NCI-H82 treated with DMSO at 0.1 percent for 48 hours (cell line): ENCODE data around the gene SH3RF2.
"Not testable (repeated sequence)": the region's sequence is repeated elsewhere in the genome, so short reads cannot be mapped to it uniquely, and the experiment has no call there.

Source experiments
- DNase-seq: peaks from one replicate; lab custom pipeline; 2025; ENCODE audit not compliant: unreplicated experiment; lab: John Stamatoyannopoulos, UW

Gene SH3RF2

GRCh38 chr5:146005264-146005663, 68.9 kb downstream of the SH3RF2 start:
- DNase-seq: no peak

GRCh38 chr5:146005723-146006122, 69.3 kb downstream of the SH3RF2 start:
- DNase-seq: no peak

GRCh38 chr5:146006470-146007190, 70.3 kb downstream of the SH3RF2 start:
- no peak for DNase-seq

GRCh38 chr5:146007270-146007669, 70.9 kb downstream of the SH3RF2 start:
- DNase-seq: no peak

GRCh38 chr5:146007989-146008388, 71.6 kb downstream of the SH3RF2 start:
- DNase-seq: no peak

- no peak for DNase-seq
Observed at GRCh38 chr5:146009020-146009419, 72.6 kb downstream of the SH3RF2 start.

GRCh38 chr5:146010447-146010846, 74.1 kb downstream of the SH3RF2 start:
- not testable (repeated sequence) for DNase-seq

- DNase-seq: no peak
Observed at GRCh38 chr5:146013761-146014160, 77.4 kb downstream of the SH3RF2 start.

- DNase-seq: peak; percentile 54
Observed at GRCh38 chr5:146015001-146015400, 78.6 kb downstream of the SH3RF2 start.

GRCh38 chr5:146016764-146017484, 80.5 kb downstream of the SH3RF2 start:
- no peak for DNase-seq

- no peak for DNase-seq
Observed at GRCh38 chr5:146018514-146019375, 82.4 kb downstream of the SH3RF2 start.

- no peak for DNase-seq
Observed at GRCh38 chr5:146020100-146020499, 83.7 kb downstream of the SH3RF2 start.

- no peak for DNase-seq
Observed at GRCh38 chr5:146024034-146024433, 87.7 kb downstream of the SH3RF2 start.

GRCh38 chr5:146025114-146025680, 88.8 kb downstream of the SH3RF2 start:
- DNase-seq: no peak

GRCh38 chr5:146025681-146026080, 89.3 kb downstream of the SH3RF2 start:
- no peak for DNase-seq

GRCh38 chr5:146026307-146027010, 90.1 kb downstream of the SH3RF2 start:
- no peak for DNase-seq

- no peak for DNase-seq
Observed at GRCh38 chr5:146027751-146028150, 91.4 kb downstream of the SH3RF2 start.

- DNase-seq: no peak
Observed at GRCh38 chr5:146032911-146033310, 96.5 kb downstream of the SH3RF2 start.

- no peak for DNase-seq
Observed at GRCh38 chr5:146034127-146034526, 97.7 kb downstream of the SH3RF2 start.

- no peak for DNase-seq
Observed at GRCh38 chr5:146034605-146035004, 98.2 kb downstream of the SH3RF2 start.

GRCh38 chr5:146039420-146039819, 103.0 kb downstream of the SH3RF2 start:
- no peak for DNase-seq
